Lower lobe of right lung (tissue), 2 donors: Measurements from ENCODE around the gene PAIP2. TPM values are rescaled to one million over a fixed set of nuclear protein-coding genes. Genes with fewer than 3 reads are reported as not detected.
"Not testable (repeated sequence)": the region's sequence is repeated elsewhere in the genome, so short reads cannot be mapped to it uniquely, and the experiment has no call there.

Experiments
- ATAC-seq, 2 donors: fragments of 200-7000 bp; cut with Tn5 transposase; one replicate each; pipeline ENCODE4 v1.9.1; 2020 to 2022; ENCODE audit warnings: mild to moderate bottlenecking in 2 of 2, moderate library complexity in 2 of 2
- DNase-seq: peaks from one replicate; pipeline ENCODE4 v3.0.0-alpha.2; 2020
- H3K27ac ChIP-seq: fragments of 200-600 bp; one replicate; pipeline ENCODE4 v1.8.0; 2022
- H3K27me3 ChIP-seq: fragments of 200-600 bp; one replicate; pipeline ENCODE4 v1.8.0; 2022; ENCODE audit warnings: low read depth
- H3K36me3 ChIP-seq: fragments of 200-600 bp; one replicate; pipeline ENCODE4 v1.8.0; 2022; ENCODE audit warnings: mild to moderate bottlenecking
- H3K4me1 ChIP-seq: fragments of 200-600 bp; one replicate; pipeline ENCODE4 v1.8.0; 2022
- H3K4me3 ChIP-seq: fragments of 200-600 bp; one replicate; pipeline ENCODE4 v1.8.0; 2022; ENCODE audit warnings: mild to moderate bottlenecking
- H3K9me3 ChIP-seq: fragments of 200-600 bp; one replicate; pipeline ENCODE4 v1.8.0; 2022
- CTCF ChIP-seq: fragments of 200-600 bp; IDR thresholded peaks from one replicate; pipeline ENCODE4 v1.8.0; 2022; ENCODE audit warnings: antibody characterized with exemption, mild to moderate bottlenecking
- intact Hi-C: fragments of 100-400 bp; cut with DNase I; formaldehyde crosslinking; loops from one replicate; pipeline ENCODE4 v1.11.0; 2022
- total RNA-seq: library from RNA; stranded (reverse); fragmentation: NEBNext Ultra II Directional; extraction: Animal tissue kit (Norgen Biotek cat#: 25700); gene quantifications from one replicate; pipeline ENCODE4 v1.2.1, GENCODE V29; 2021
- donor health status: DM: no; HTN: yes; CAD: no; lungs with severe emphysema.

The PAIP2 gene
- total RNA-seq, 1 donor from 2014 or later = 84.1 TPM

- no peak for DNase-seq
- Histone ChIP-seq H3K27me3 (no peaks in the 10 kb centered on the region), H3K4me3 (peak overlapping the region; percentile 54), H3K9me3 (no peaks in the 10 kb centered on the region), H3K4me1 (peaks cover 18% of the 10 kb centered on the region), H3K27ac (peak overlapping the region; percentile 80), H3K36me3 (no peaks in the 10 kb centered on the region)
- ATAC-seq = peak in 1 of 2 donors; percentile 39
- intact Hi-C loops = no loop called here
- peak; percentile 15 for TF ChIP-seq CTCF
Measured at GRCh38 chr5:139385061-139386049, 43.7 kb downstream of the PAIP2 start.

GRCh38 chr5:139386050-139386438, 44.4 kb downstream of the PAIP2 start:
- Histone ChIP-seq H3K36me3 (no peaks in the 10 kb centered on the region), H3K27me3 (no peaks in the 10 kb centered on the region), H3K27ac (no peak overlapping the region), H3K9me3 (no peaks in the 10 kb centered on the region), H3K4me3 (no peak overlapping the region), H3K4me1 (peaks cover 18% of the 10 kb centered on the region)
- no peak for DNase-seq
- TF ChIP-seq CTCF = no peak
- no peak for ATAC-seq
- intact Hi-C loops = no loop called here

- H3K9me3 ChIP-seq, H3K4me3 ChIP-seq, DNase-seq, H3K36me3 ChIP-seq, H3K27me3 ChIP-seq, intact Hi-C loops, H3K27ac ChIP-seq, ATAC-seq: not testable (repeated sequence)
- peaks cover 24% of the 10 kb centered on the region for H3K4me1 ChIP-seq
Measured at GRCh38 chr5:139386956-139387355, 45.3 kb downstream of the PAIP2 start.

GRCh38 chr5:139387611-139388197, 46.0 kb downstream of the PAIP2 start:
- H3K36me3 ChIP-seq = no peaks in the 10 kb centered on the region
- H3K4me1 ChIP-seq = peaks cover 26% of the 10 kb centered on the region
- no peak for ATAC-seq
- intact Hi-C loops = no loop called here
- no peak overlapping the region for H3K4me3 ChIP-seq
- no peak for TF ChIP-seq CTCF
- H3K27ac ChIP-seq = no peak overlapping the region
- H3K27me3 ChIP-seq = peaks cover 1% of the 10 kb centered on the region
- no peaks in the 10 kb centered on the region for H3K9me3 ChIP-seq
- DNase-seq = no peak

- Histone ChIP-seq H3K27me3 (peaks cover 7% of the 10 kb centered on the region), H3K9me3 (no peaks in the 10 kb centered on the region), H3K36me3 (no peaks in the 10 kb centered on the region), H3K27ac (no peak overlapping the region), H3K4me3 (peak overlapping the region; percentile 8), H3K4me1 (peaks cover 32% of the 10 kb centered on the region)
- TF ChIP-seq CTCF = no peak
- DNase-seq (no peak), ATAC-seq (no peak)
- intact Hi-C loops = no loop called here
Measured at GRCh38 chr5:139388198-139388821, 46.7 kb downstream of the PAIP2 start.
